CD4-positive, alpha-beta T cell (primary cell): Measurements from ENCODE around the gene TEX22. TPM values are rescaled to one million over a fixed set of nuclear protein-coding genes. Genes with fewer than 3 reads are reported as not detected.

Experiments used
- ATAC-seq: fragments of 200-7000 bp; cut with Tn5 transposase; one replicate; pipeline ENCODE4 v1.10.0; 2022; ENCODE audit warnings: mild to moderate bottlenecking; ENCODE audit not compliant: poor library complexity
- CTCF ChIA-PET: fragments of 350-600 bp; sonication (Branson Sonifier 250); formaldehyde crosslinking; loops from one replicate; lab custom pipeline; 2021; ENCODE audit warnings: antibody characterized with exemption, inconsistent platforms; lab: Charles Lee
- POLR2A ChIA-PET: fragments of 350-600 bp; sonication (Branson Sonifier 250); formaldehyde crosslinking; loops from one replicate; lab custom pipeline; 2021; ENCODE audit warnings: antibody characterized with exemption, inconsistent platforms; lab: Charles Lee
- DNase-seq, 14 experiments: peaks; one replicate each; pipeline ENCODE4 v3.0.0-alpha.2; 2013 to 2020; ENCODE audit warnings: mixed read lengths in 2 of 14
- H3K27ac ChIP-seq, 2 donors: one replicate each; pipeline versions ENCODE4 v1.5.1 to v1.7.0; 2013; ENCODE audit warnings: low read length in 2 of 2, low read depth in 1 of 2, mild to moderate bottlenecking in 1 of 2
- H3K27me3 ChIP-seq, 2 experiments: 1 replicate in 1 of 2; 2 replicates in 1 of 2; pipeline versions ENCODE4 v1.6.1 to v1.7.0; 2013; ENCODE audit warnings: low read length in 2 of 2, control low read depth in 1 of 2, mild to moderate bottlenecking in 1 of 2, moderate library complexity in 1 of 2; ENCODE audit not compliant: insufficient read depth in 2 of 2, control insufficient read depth in 1 of 2
- H3K36me3 ChIP-seq: one replicate; pipeline ENCODE4 v1.6.1; 2013; ENCODE audit warnings: low read length, control low read depth; ENCODE audit not compliant: insufficient read depth
- H3K4me1 ChIP-seq: one replicate; pipeline ENCODE4 v1.6.1; 2013; ENCODE audit warnings: low read length, control low read depth; ENCODE audit not compliant: insufficient read depth
- H3K4me3 ChIP-seq: one replicate; pipeline ENCODE4 v1.5.1; 2013; ENCODE audit warnings: mild to moderate bottlenecking, low read length, moderate library complexity
- H3K9me3 ChIP-seq, 2 experiments: 1 replicate in 1 of 2; 2 replicates in 1 of 2; pipeline versions ENCODE4 v1.6.1 to v1.7.0; 2013; ENCODE audit warnings: low read length in 2 of 2, mild to moderate bottlenecking in 2 of 2, control low read depth in 1 of 2, moderate library complexity in 1 of 2; ENCODE audit not compliant: control insufficient read depth in 1 of 2, insufficient read depth in 1 of 2
- H3K27ac Mint-ChIP-seq: one replicate; pipeline ENCODE4 v1.8.0; 2020; ENCODE audit warnings: mixed read lengths
- H3K27me3 Mint-ChIP-seq: one replicate; pipeline ENCODE4 v1.8.0; 2021; ENCODE audit warnings: mixed read lengths
- H3K36me3 Mint-ChIP-seq: one replicate; pipeline ENCODE4 v1.8.0; 2021; ENCODE audit warnings: low read depth, mixed read lengths
- H3K4me1 Mint-ChIP-seq: one replicate; pipeline ENCODE4 v1.8.0; 2021; ENCODE audit warnings: low read depth, mixed read lengths
- H3K4me3 Mint-ChIP-seq: one replicate; pipeline ENCODE4 v1.8.0; 2020; ENCODE audit warnings: mild to moderate bottlenecking, mixed read lengths
- H3K9me3 Mint-ChIP-seq: one replicate; pipeline ENCODE4 v1.8.0; 2020; ENCODE audit warnings: mixed read lengths
- intact Hi-C, 2 experiments: fragments of 100-400 bp; cut with DNase I in 1 of 2; cut with micrococcal nuclease in 1 of 2; formaldehyde crosslinking; loops; one replicate each; pipeline versions ENCODE4 v1.15.1 to v1.9.0; 2023 to 2025; cut with DNase I, micrococcal nuclease
- total RNA-seq, 174 experiments: library from RNA in 2 of 174; stranded (reverse) in 2 of 174; gene quantifications; one replicate each; pipeline ENCODE4 v1.2.3 and lab custom pipeline; 2021 to 2026
- TF ChIP-seq, protein P1 (sequence below): fragments of 200-600 bp; IDR thresholded peaks from one replicate; pipeline ENCODE4 v1.8.0; 2022; ENCODE audit warnings: antibody characterized with exemption, mild to moderate bottlenecking

The TEX22 gene
- total RNA-seq, 2 experiments from 2014 or later, result 1.3 to 2.8 TPM

DNA sequence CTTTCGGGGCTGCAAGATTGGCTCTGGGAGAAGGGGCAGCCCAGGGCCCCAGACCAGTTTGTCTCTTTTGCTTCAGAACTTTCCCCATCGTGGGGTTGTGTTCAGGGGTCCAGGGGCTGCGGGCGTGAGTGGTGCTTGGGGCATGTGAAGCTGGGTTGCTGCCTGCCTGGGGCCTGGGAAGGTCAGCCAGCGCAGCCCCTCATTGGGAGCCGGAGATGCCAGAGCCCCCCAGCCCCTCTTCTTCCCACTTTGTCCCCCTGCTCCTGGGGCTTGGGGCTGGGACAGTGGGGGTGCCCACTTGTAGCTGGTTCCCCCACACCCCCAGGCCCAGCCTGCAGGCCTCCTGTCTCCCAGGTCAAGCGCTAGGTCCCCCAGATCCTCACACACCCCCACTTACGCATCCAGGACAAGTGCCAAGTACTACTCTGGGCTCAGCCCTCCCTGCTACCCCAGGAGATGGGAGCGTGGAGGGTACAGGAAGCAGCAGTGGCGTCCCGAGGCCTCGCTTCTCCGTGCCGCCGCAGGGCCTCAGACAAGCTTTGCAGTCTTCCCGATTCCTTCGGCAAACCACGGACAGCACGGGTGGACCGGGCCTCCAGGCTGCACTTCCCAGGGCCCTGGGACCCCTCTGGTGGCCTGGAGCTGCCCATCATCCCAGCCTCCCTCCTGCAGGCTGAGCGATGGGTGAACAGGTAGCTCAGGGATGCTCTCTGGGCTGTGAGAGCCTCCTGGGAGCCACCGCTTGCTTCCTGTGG, 42.3 kb upstream of the TEX22 start:
- no peaks in the 10 kb centered on the region for H3K27me3 ChIP-seq
- TF ChIP-seq, protein P1, sequence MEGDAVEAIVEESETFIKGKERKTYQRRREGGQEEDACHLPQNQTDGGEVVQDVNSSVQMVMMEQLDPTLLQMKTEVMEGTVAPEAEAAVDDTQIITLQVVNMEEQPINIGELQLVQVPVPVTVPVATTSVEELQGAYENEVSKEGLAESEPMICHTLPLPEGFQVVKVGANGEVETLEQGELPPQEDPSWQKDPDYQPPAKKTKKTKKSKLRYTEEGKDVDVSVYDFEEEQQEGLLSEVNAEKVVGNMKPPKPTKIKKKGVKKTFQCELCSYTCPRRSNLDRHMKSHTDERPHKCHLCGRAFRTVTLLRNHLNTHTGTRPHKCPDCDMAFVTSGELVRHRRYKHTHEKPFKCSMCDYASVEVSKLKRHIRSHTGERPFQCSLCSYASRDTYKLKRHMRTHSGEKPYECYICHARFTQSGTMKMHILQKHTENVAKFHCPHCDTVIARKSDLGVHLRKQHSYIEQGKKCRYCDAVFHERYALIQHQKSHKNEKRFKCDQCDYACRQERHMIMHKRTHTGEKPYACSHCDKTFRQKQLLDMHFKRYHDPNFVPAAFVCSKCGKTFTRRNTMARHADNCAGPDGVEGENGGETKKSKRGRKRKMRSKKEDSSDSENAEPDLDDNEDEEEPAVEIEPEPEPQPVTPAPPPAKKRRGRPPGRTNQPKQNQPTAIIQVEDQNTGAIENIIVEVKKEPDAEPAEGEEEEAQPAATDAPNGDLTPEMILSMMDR, result no peak
- Mint-ChIP-seq H3K36me3 (peaks cover 8% of the 10 kb centered on the region), H3K4me1 (peaks cover 4% of the 10 kb centered on the region), H3K4me3 (no peak overlapping the region), H3K9me3 (no peaks in the 10 kb centered on the region), H3K27me3 (no peaks in the 10 kb centered on the region), H3K27ac (no peak overlapping the region)
- H3K36me3 ChIP-seq, result peaks cover 11% of the 10 kb centered on the region
- intact Hi-C loops, result no loop called here
- no peak overlapping the region for H3K4me3 ChIP-seq
- peaks cover 5% of the 10 kb centered on the region for H3K4me1 ChIP-seq
- no peak overlapping the region for H3K27ac ChIP-seq
- ChIA-PET CTCF (no interaction called here), POLR2A (no interaction called here)
- ATAC-seq (no peak), DNase-seq (no peak)
- H3K9me3 ChIP-seq, result no peaks in the 10 kb centered on the region

- Histone ChIP-seq H3K36me3 (peaks cover 12% of the 10 kb centered on the region), H3K27me3 (no peaks in the 10 kb centered on the region), H3K4me1 (peaks cover 3% of the 10 kb centered on the region), H3K27ac (no peak overlapping the region), H3K9me3 (no peaks in the 10 kb centered on the region), H3K4me3 (no peak overlapping the region)
- Mint-ChIP-seq H3K4me1 (peaks cover 3% of the 10 kb centered on the region), H3K9me3 (no peaks in the 10 kb centered on the region), H3K27me3 (no peaks in the 10 kb centered on the region), H3K27ac (no peak overlapping the region), H3K36me3 (peaks cover 3% of the 10 kb centered on the region), H3K4me3 (no peak overlapping the region)
- intact Hi-C loops, result no loop called here
- TF ChIP-seq, protein P1, result no peak
- ATAC-seq (no peak), DNase-seq (no peak)
- CTCF ChIA-PET, result no interaction called here
- POLR2A ChIA-PET, result no interaction called here
These were observed 41.4 kb upstream of the TEX22 start for GRCh38 chr14:105356927-105357326.

DNA sequence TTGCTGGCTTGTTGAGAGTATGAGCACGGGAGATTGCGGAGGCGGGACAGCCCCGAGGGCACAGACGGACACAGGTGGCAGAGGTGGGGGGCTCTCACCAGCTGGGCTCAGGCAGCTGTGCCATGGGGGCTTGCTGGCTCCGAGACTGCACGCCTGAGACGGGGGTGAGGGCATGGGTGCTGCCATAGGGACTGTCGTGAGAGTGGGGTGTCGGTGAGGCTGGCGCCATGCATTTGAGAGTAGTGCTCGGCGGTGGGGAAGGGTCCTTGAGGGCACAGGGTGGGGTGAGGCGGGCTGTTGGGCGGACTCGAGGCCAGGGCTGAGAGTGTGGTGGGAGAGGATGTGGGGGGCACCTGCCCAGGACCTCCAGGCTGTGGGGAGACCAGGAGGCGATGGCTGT, 40.7 kb upstream of the TEX22 start:
- ChIA-PET CTCF (no interaction called here), POLR2A (no interaction called here)
- Mint-ChIP-seq H3K36me3 (no peaks in the 10 kb centered on the region), H3K9me3 (no peaks in the 10 kb centered on the region), H3K4me1 (no peaks in the 10 kb centered on the region), H3K27ac (no peak overlapping the region), H3K27me3 (no peaks in the 10 kb centered on the region), H3K4me3 (no peak overlapping the region)
- Histone ChIP-seq H3K27me3 (no peaks in the 10 kb centered on the region), H3K9me3 (no peaks in the 10 kb centered on the region), H3K4me1 (no peaks in the 10 kb centered on the region), H3K27ac (no peak overlapping the region), H3K4me3 (no peak overlapping the region), H3K36me3 (peaks cover 12% of the 10 kb centered on the region)
- ATAC-seq (no peak), DNase-seq (no peak)
- TF ChIP-seq, protein P1, result no peak
- intact Hi-C loops, result no loop called here
